ENCODE measurements around the gene CX3CL1.

The CX3CL1 gene

GRCh38 chr16:57380671-57381462, 8.6 kb downstream of the CX3CL1 start:
- H2AK5ac ChIP-seq (ENCODE audit: low read length) = peak overlapping the region; percentile 58
- no peaks in the 10 kb centered on the region for H3K79me2 ChIP-seq (ENCODE audit: control insufficient read depth, insufficient read depth, low read length, poor library complexity)
- no peak overlapping the region for H3K23ac ChIP-seq (ENCODE audit: low read length)
- H3K4me3 ChIP-seq (ENCODE audit: low read depth, low read length) = no peak overlapping the region
- H3K4ac ChIP-seq (ENCODE audit: low read depth, low read length) = no peak overlapping the region
- no peaks in the 10 kb centered on the region for H3K9me3 ChIP-seq (ENCODE audit: insufficient read depth, low read depth, low read length)
- H4K91ac ChIP-seq (ENCODE audit: low read depth, low read length) = peak overlapping the region; percentile 49
- H3K4me1 ChIP-seq (ENCODE audit: control insufficient read depth in 1 of 2, insufficient read depth in 2 of 2, low read length in 2 of 2) = peaks cover 38% of the 10 kb centered on the region in 2 experiments
- no peaks in the 10 kb centered on the region for H3K36me3 ChIP-seq (ENCODE audit: control insufficient read depth in 1 of 2, insufficient read depth in 2 of 2, low read length in 2 of 2)
- H2BK5ac ChIP-seq (ENCODE audit: low read depth, low read length, poor library complexity) = peak overlapping the region; percentile 35
- no peak overlapping the region for H4K12ac ChIP-seq (ENCODE audit: low read depth, low read length)
- H2AFZ ChIP-seq (ENCODE audit: insufficient read depth, low read length, poor library complexity) = no peak overlapping the region
- H3K79me1 ChIP-seq (ENCODE audit: low read length) = peaks cover 33% of the 10 kb centered on the region
- peak overlapping the region; percentile 30 for H3K18ac ChIP-seq (ENCODE audit: low read length)
- WGBS (ENCODE audit: extremely low coverage, insufficient coverage, insufficient read length) = no CpG with 5 or more reads among the region's 8 CpGs
- peak overlapping the region; percentile 81 for H2BK12ac ChIP-seq (ENCODE audit: low read length)
- DNase-seq = no peak
- H3K27me3 ChIP-seq (ENCODE audit: insufficient read depth, low read length) = no peaks in the 10 kb centered on the region
- H3K9ac ChIP-seq (ENCODE audit: low read length) = no peak overlapping the region
- peak overlapping the region; percentile 53 for H4K8ac ChIP-seq (ENCODE audit: low read depth, low read length)
- H2BK120ac ChIP-seq (ENCODE audit: insufficient read depth, low read length, poor library complexity) = peak overlapping the region; percentile 35
- H3K27ac ChIP-seq (ENCODE audit: low read depth, low read length) = no peak overlapping the region
- no peak overlapping the region for H3K4me2 ChIP-seq (ENCODE audit: low read length)
- H3K14ac ChIP-seq (ENCODE audit: low read length) = peak overlapping the region; percentile 40

GRCh38 chr16:57381791-57382534, 9.7 kb downstream of the CX3CL1 start:
- H2BK12ac ChIP-seq (ENCODE audit: low read length) = peak overlapping the region; percentile 48
- peaks cover 35% of the 10 kb centered on the region in 2 experiments for H3K4me1 ChIP-seq (ENCODE audit: control insufficient read depth in 1 of 2, insufficient read depth in 2 of 2, low read length in 2 of 2)
- no peak overlapping the region for H3K9ac ChIP-seq (ENCODE audit: low read length)
- no peak overlapping the region for H3K4me2 ChIP-seq (ENCODE audit: low read length)
- no peaks in the 10 kb centered on the region for H3K79me2 ChIP-seq (ENCODE audit: control insufficient read depth, insufficient read depth, low read length, poor library complexity)
- no peak overlapping the region for H3K18ac ChIP-seq (ENCODE audit: low read length)
- H3K4me3 ChIP-seq (ENCODE audit: low read depth, low read length) = no peak overlapping the region
- no peak overlapping the region for H3K27ac ChIP-seq (ENCODE audit: low read depth, low read length)
- no CpG with 5 or more reads among the region's 35 CpGs for WGBS (ENCODE audit: extremely low coverage, insufficient coverage, insufficient read length)
- peak overlapping the region; percentile 32 for H4K8ac ChIP-seq (ENCODE audit: low read depth, low read length)
- no peak overlapping the region for H2AFZ ChIP-seq (ENCODE audit: insufficient read depth, low read length, poor library complexity)
- DNase-seq = no peak
- no peaks in the 10 kb centered on the region for H3K9me3 ChIP-seq (ENCODE audit: insufficient read depth, low read depth, low read length)
- H3K4ac ChIP-seq (ENCODE audit: low read depth, low read length) = no peak overlapping the region
- peak overlapping the region; percentile 35 for H2BK120ac ChIP-seq (ENCODE audit: insufficient read depth, low read length, poor library complexity)
- peaks cover 32% of the 10 kb centered on the region for H3K79me1 ChIP-seq (ENCODE audit: low read length)
- peak overlapping the region; percentile 49 for H3K14ac ChIP-seq (ENCODE audit: low read length)
- H2BK5ac ChIP-seq (ENCODE audit: low read depth, low read length, poor library complexity) = no peak overlapping the region
- no peaks in the 10 kb centered on the region for H3K27me3 ChIP-seq (ENCODE audit: insufficient read depth, low read length)
- H4K12ac ChIP-seq (ENCODE audit: low read depth, low read length) = no peak overlapping the region
- H4K91ac ChIP-seq (ENCODE audit: low read depth, low read length) = peak overlapping the region; percentile 78
- peak overlapping the region; percentile 77 for H2AK5ac ChIP-seq (ENCODE audit: low read length)
- H3K36me3 ChIP-seq (ENCODE audit: control insufficient read depth in 1 of 2, insufficient read depth in 2 of 2, low read length in 2 of 2) = no peaks in the 10 kb centered on the region
- no peak overlapping the region for H3K23ac ChIP-seq (ENCODE audit: low read length)

- H3K36me3 ChIP-seq (ENCODE audit: control insufficient read depth in 1 of 2, insufficient read depth in 2 of 2, low read length in 2 of 2) = no peaks in the 10 kb centered on the region
- peak overlapping the region; percentile 48 for H2BK12ac ChIP-seq (ENCODE audit: low read length)
- H3K79me2 ChIP-seq (ENCODE audit: control insufficient read depth, insufficient read depth, low read length, poor library complexity) = no peaks in the 10 kb centered on the region
- H2BK120ac ChIP-seq (ENCODE audit: insufficient read depth, low read length, poor library complexity) = peak overlapping the region; percentile 35
- H3K27ac ChIP-seq (ENCODE audit: low read depth, low read length) = no peak overlapping the region
- no peak for DNase-seq
- no peak overlapping the region for H3K23ac ChIP-seq (ENCODE audit: low read length)
- no peak overlapping the region for H3K18ac ChIP-seq (ENCODE audit: low read length)
- no peak overlapping the region for H4K12ac ChIP-seq (ENCODE audit: low read depth, low read length)
- H3K4me3 ChIP-seq (ENCODE audit: low read depth, low read length) = no peak overlapping the region
- H2BK5ac ChIP-seq (ENCODE audit: low read depth, low read length, poor library complexity) = no peak overlapping the region
- WGBS (ENCODE audit: extremely low coverage, insufficient coverage, insufficient read length) = no CpG with 5 or more reads among the region's 16 CpGs
- H3K79me1 ChIP-seq (ENCODE audit: low read length) = peaks cover 26% of the 10 kb centered on the region
- no peak overlapping the region for H3K4me2 ChIP-seq (ENCODE audit: low read length)
- H3K14ac ChIP-seq (ENCODE audit: low read length) = peak overlapping the region; percentile 18
- no peaks in the 10 kb centered on the region for H3K9me3 ChIP-seq (ENCODE audit: insufficient read depth, low read depth, low read length)
- H2AFZ ChIP-seq (ENCODE audit: insufficient read depth, low read length, poor library complexity) = no peak overlapping the region
- no peak overlapping the region for H3K9ac ChIP-seq (ENCODE audit: low read length)
- H3K27me3 ChIP-seq (ENCODE audit: insufficient read depth, low read length) = no peaks in the 10 kb centered on the region
- peak overlapping the region; percentile 78 for H4K91ac ChIP-seq (ENCODE audit: low read depth, low read length)
- no peak overlapping the region for H3K4ac ChIP-seq (ENCODE audit: low read depth, low read length)
- H2AK5ac ChIP-seq (ENCODE audit: low read length) = peak overlapping the region; percentile 60
- H4K8ac ChIP-seq (ENCODE audit: low read depth, low read length) = no peak overlapping the region
- H3K4me1 ChIP-seq (ENCODE audit: control insufficient read depth in 1 of 2, insufficient read depth in 2 of 2, low read length in 2 of 2) = peaks cover 29 to 31% of the 10 kb centered on the region in 2 experiments
These were observed 10.4 kb downstream of the CX3CL1 start for GRCh38 chr16:57382535-57383275.
